H1 (cell line): Measurements from ENCODE around the gene OPHN1. TPM values are rescaled to one million over a fixed set of nuclear protein-coding genes. Genes with fewer than 3 reads are reported as not detected.

Experiments
- CTCF ChIA-PET: fragments of 300-600 bp; sonication (Branson Sonifier 250); formaldehyde crosslinking; loops from one replicate; lab custom pipeline; 2021; ENCODE audit not compliant: partially characterized antibody; lab: Charles Lee
- POLR2A ChIA-PET: fragments of 300-600 bp; sonication (Branson Sonifier 250); formaldehyde crosslinking; loops from one replicate; lab custom pipeline; 2021; ENCODE audit warnings: inconsistent platforms; ENCODE audit not compliant: partially characterized antibody; lab: Charles Lee
- DNase-seq, 2 experiments: peaks; one replicate each; pipeline versions ENCODE4 v3.0.0 to v3.0.0-alpha.2; 2010 to 2022; ENCODE audit warnings: low spot score in 2 of 2, low read depth in 1 of 2, mixed read lengths in 1 of 2
- FAIRE-seq: peaks from 2 replicates; lab custom pipeline; 2011; peaks lifted over from hg19 to GRCh38; lab: Jason Lieb, UNC
- H2AFZ ChIP-seq: 2 replicates; pipeline ENCODE4 v1.8.1; 2012; ENCODE audit warnings: low read length, inconsistent platforms
- H2AK5ac ChIP-seq: 2 replicates; pipeline ENCODE4 v1.6.1; 2013; ENCODE audit warnings: low read depth, low read length
- H2BK120ac ChIP-seq: replicated peaks from 2 replicates; pipeline ENCODE3; 2013; ENCODE audit warnings: low read depth, low read length, inconsistent platforms
- H2BK12ac ChIP-seq: 2 replicates; pipeline ENCODE4 v1.6.1; 2013; ENCODE audit warnings: low read depth, low read length
- H2BK15ac ChIP-seq: 2 replicates; pipeline ENCODE4 v1.6.1; 2013; ENCODE audit warnings: low read length
- H2BK20ac ChIP-seq: 2 replicates; pipeline ENCODE4 v1.6.1; 2013; ENCODE audit warnings: low read length
- H2BK5ac ChIP-seq: 2 replicates; pipeline ENCODE4 v1.6.1; 2013; ENCODE audit warnings: low read depth, low read length
- H3K14ac ChIP-seq: 2 replicates; pipeline ENCODE4 v1.6.1; 2013; ENCODE audit warnings: inconsistent platforms; ENCODE audit not compliant: insufficient read length
- H3K18ac ChIP-seq: 2 replicates; pipeline ENCODE4 v1.6.1; 2013; ENCODE audit warnings: low read length; ENCODE audit errors: extremely low read depth
- H3K23ac ChIP-seq: 2 replicates; pipeline ENCODE4 v1.6.1; 2013; ENCODE audit warnings: inconsistent platforms; ENCODE audit not compliant: insufficient read length
- H3K23me2 ChIP-seq: 2 replicates; pipeline ENCODE4 v1.6.1; 2013; ENCODE audit warnings: low read depth, low read length
- H3K27ac ChIP-seq: 2 replicates; pipeline ENCODE4 v1.6.1; 2011; ENCODE audit warnings: low read depth, low read length, inconsistent platforms
- H3K27me3 ChIP-seq, 4 experiments: replicated peaks in 1 of 4; 1 replicate in 1 of 4; 2 replicates in 3 of 4; pipeline versions ENCODE4 v1.6.1 to v1.8.1; 2011 to 2013; ENCODE audit warnings: low read length in 3 of 4, mild to moderate bottlenecking in 3 of 4, inconsistent platforms in 2 of 4, mixed read lengths in 2 of 4, moderate library complexity in 1 of 4; ENCODE audit not compliant: control insufficient read depth in 3 of 4, insufficient read depth in 3 of 4; ENCODE audit errors: extremely low read depth in 1 of 4
- H3K36me3 ChIP-seq, 4 experiments: 2 replicates each; pipeline versions ENCODE4 v1.6.1 to v1.8.1; 2011 to 2013; ENCODE audit warnings: mild to moderate bottlenecking in 4 of 4, low read length in 3 of 4, moderate library complexity in 2 of 4, control low read depth in 1 of 4, inconsistent platforms in 1 of 4; ENCODE audit not compliant: insufficient read depth in 4 of 4, control insufficient read depth in 2 of 4
- H3K4ac ChIP-seq: replicated peaks from 2 replicates; pipeline ENCODE3; 2013; ENCODE audit warnings: low read length, low read depth, mixed read lengths, inconsistent platforms; ENCODE audit not compliant: insufficient read length
- H3K4me1 ChIP-seq, 4 experiments: replicated peaks in 1 of 4; 1 replicate in 1 of 4; 2 replicates in 3 of 4; pipeline versions ENCODE4 v1.6.1 to v1.8.1; 2011 to 2013; ENCODE audit warnings: low read length in 3 of 4, inconsistent platforms in 2 of 4, mixed read lengths in 1 of 4; ENCODE audit not compliant: insufficient read depth in 4 of 4, control insufficient read depth in 3 of 4
- H3K4me2 ChIP-seq, 2 experiments: 2 replicates each; pipeline versions ENCODE4 v1.6.1 to v1.8.1; 2011 to 2013; ENCODE audit warnings: low read depth in 2 of 2, low read length in 2 of 2, control low read depth in 1 of 2, inconsistent platforms in 1 of 2, mild to moderate bottlenecking in 1 of 2; ENCODE audit not compliant: insufficient read depth in 1 of 2
- H3K4me3 ChIP-seq, 4 experiments: fragments of 200-600, 300-600 bp in 1 of 4; sonication (generic), shearing (Covaris generic), sonication (Bioruptor Twin) in 1 of 4; 2 replicates each; pipeline versions ENCODE4 v1.5.1 to v1.8.1; 2011 to 2016; ENCODE audit warnings: low read length in 4 of 4, low read depth in 3 of 4, control low read depth in 2 of 4, inconsistent platforms in 2 of 4, mild to moderate bottlenecking in 2 of 4, mixed read lengths in 1 of 4, moderate library complexity in 1 of 4; ENCODE audit not compliant: insufficient read depth in 2 of 4; ENCODE audit errors: extremely low read depth in 1 of 4
- H3K56ac ChIP-seq: replicated peaks from 2 replicates; pipeline ENCODE3; 2013; ENCODE audit warnings: low read depth, mild to moderate bottlenecking, mixed read lengths, low read length, inconsistent platforms; ENCODE audit not compliant: insufficient read length
- H3K79me1 ChIP-seq: 2 replicates; pipeline ENCODE4 v1.6.1; 2013; ENCODE audit warnings: low read depth, low read length, control low read depth
- H3K79me2 ChIP-seq, 2 experiments: 2 replicates each; pipeline versions ENCODE4 v1.6.1 to v1.8.1; 2012 to 2013; ENCODE audit warnings: low read length in 2 of 2, mild to moderate bottlenecking in 2 of 2, inconsistent platforms in 1 of 2; ENCODE audit not compliant: insufficient read depth in 2 of 2, control insufficient read depth in 1 of 2
- H3K9ac ChIP-seq, 4 experiments: replicated peaks in 1 of 4; 1 replicate in 1 of 4; 2 replicates in 3 of 4; pipeline versions ENCODE4 v1.6.1 to v1.8.1; 2011 to 2013; ENCODE audit warnings: low read depth in 3 of 4, low read length in 3 of 4, control low read depth in 2 of 4, mild to moderate bottlenecking in 2 of 4, moderate library complexity in 2 of 4, inconsistent platforms in 1 of 4; ENCODE audit errors: extremely low read depth in 1 of 4
- H3K9me3 ChIP-seq, 2 experiments: 2 replicates each; pipeline versions ENCODE4 v1.6.1 to v1.8.1; 2012 to 2013; ENCODE audit warnings: mild to moderate bottlenecking in 2 of 2, moderate library complexity in 2 of 2, control low read depth in 1 of 2, inconsistent platforms in 1 of 2, low read depth in 1 of 2, low read length in 1 of 2, mixed read lengths in 1 of 2; ENCODE audit not compliant: insufficient read depth in 2 of 2
- H4K20me1 ChIP-seq, 2 experiments: replicated peaks in 1 of 2; 2 replicates each; pipeline versions ENCODE3 to v1.8.1; 2011 to 2013; ENCODE audit warnings: inconsistent platforms in 2 of 2, low read length in 2 of 2, mild to moderate bottlenecking in 1 of 2; ENCODE audit not compliant: insufficient read depth in 2 of 2, control insufficient read depth in 1 of 2
- H4K5ac ChIP-seq: 2 replicates; pipeline ENCODE4 v1.6.1; 2013; ENCODE audit warnings: low read length, low read depth, mixed read lengths, inconsistent platforms; ENCODE audit not compliant: insufficient read length
- H4K8ac ChIP-seq: 2 replicates; pipeline ENCODE4 v1.8.0; 2013; ENCODE audit warnings: mild to moderate bottlenecking, moderate library complexity, low read length, inconsistent platforms; ENCODE audit not compliant: insufficient read depth; ENCODE audit errors: extremely low read depth
- H4K91ac ChIP-seq: replicated peaks from 2 replicates; pipeline ENCODE3; 2013; ENCODE audit warnings: low read length, mixed read lengths, inconsistent platforms; ENCODE audit not compliant: insufficient read length
- CEBPB ChIP-seq: IDR thresholded peaks from 2 replicates; pipeline ENCODE4 v1.6.1; 2012; ENCODE audit warnings: low read depth, low read length
- FOSL1 ChIP-seq: IDR thresholded peaks from 2 replicates; pipeline ENCODE4 v1.6.1; 2011; ENCODE audit warnings: mild to moderate bottlenecking, low read depth, low read length, moderate library complexity; ENCODE audit not compliant: insufficient read depth
- POLR2A ChIP-seq, 2 experiments: IDR thresholded peaks; 1 replicate in 1 of 2; 2 replicates in 1 of 2; pipeline ENCODE4 v1.6.1; 2011; ENCODE audit warnings: low read depth in 2 of 2, low read length in 2 of 2, mild to moderate bottlenecking in 2 of 2; ENCODE audit errors: control extremely low read depth in 1 of 2
- WGBS, 2 experiments: shearing (Covaris generic) in 1 of 2; methylation state at CpG; one replicate each; pipeline versions ENCODE4 v1.1.6 to v1.1.7; 2013 to 2015; ENCODE audit warnings: low lambda C conversion rate in 2 of 2, mixed read lengths in 2 of 2, inconsistent platforms in 1 of 2, low coverage in 1 of 2, missing lambda C conversion rate in 1 of 2; ENCODE audit not compliant: insufficient replicate concordance in 2 of 2, insufficient coverage in 1 of 2, insufficient read length in 1 of 2; ENCODE audit errors: extremely low coverage in 1 of 2, missing lambda C conversion rate in 1 of 2; 5-methylcytosine and 5-hydroxymethylcytosine counted together
- polyA plus RNA-seq, 7 experiments: library from polyadenylated mRNA; depleted of rRNA in 3 of 7; stranded (reverse) in 5 of 7; unstranded in 2 of 7; fragments of >200 nt in 5 of 7; fragments of 200-250 nt in 2 of 7; gene quantifications; 1 replicate in 5 of 7; 2 replicates in 1 of 7; 4 replicates in 1 of 7; pipeline versions ENCODE4 v1.2.1 to v1.2.3, GENCODE V29; 2011 to 2013; ENCODE audit warnings: missing spikeins in 2 of 7, mixed read lengths in 2 of 7
- total RNA-seq: library from RNA; stranded (reverse); fragmentation: NEBNext Ultra II Directional; extraction: Animal tissue kit (Norgen Biotek cat#: 25700); gene quantifications from 2 replicates; pipeline ENCODE4 v1.2.1, GENCODE V29; 2021

The OPHN1 gene
- total and polyA plus RNA-seq, 2 of the 8 experiments (the other 6 are each of a cell fraction or from before 2014, with no cell fraction given), result 1.2 to 3.5 TPM

DNA sequence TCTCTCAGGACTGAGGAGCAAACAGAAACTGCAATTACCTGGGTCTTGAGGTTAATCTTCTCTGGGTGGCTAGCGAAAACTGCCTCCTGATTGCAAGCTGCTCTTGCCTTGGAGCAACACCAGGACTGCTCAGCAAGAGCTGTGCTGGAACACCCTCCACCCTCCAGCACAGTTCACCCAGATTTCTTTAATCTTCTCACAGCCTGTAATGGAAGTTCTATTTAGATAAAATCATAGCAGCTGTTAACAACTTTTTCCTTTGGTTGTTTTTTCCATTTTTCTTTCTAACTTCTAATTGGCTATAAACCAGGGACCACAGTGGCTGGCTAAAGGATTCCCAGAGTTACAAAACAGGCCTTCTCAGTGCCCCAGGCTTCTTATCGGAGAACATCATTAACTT is 36.3 kb downstream of the OPHN1 start:
- H3K9me3 ChIP-seq, result no peaks in the 10 kb centered on the region
- H2AFZ ChIP-seq, result no peak overlapping the region
- DNase-seq (no peak), FAIRE-seq (no peak)
- no peak overlapping the region for H4K8ac ChIP-seq
- H3K56ac ChIP-seq, result no peak overlapping the region
- no peak overlapping the region for H3K27ac ChIP-seq
- no peaks in the 10 kb centered on the region for H3K79me2 ChIP-seq
- H3K14ac ChIP-seq, result no peak overlapping the region
- H3K4me1 ChIP-seq, result no peaks in the 10 kb centered on the region
- no peak overlapping the region for H2BK120ac ChIP-seq
- H3K4me2 ChIP-seq, result no peak overlapping the region
- H2BK15ac ChIP-seq, result no peak overlapping the region
- WGBS, 2 experiments, result 100% methylated on average over 2 of the region's 2 CpGs; no CpG with 5 or more reads in 1 of the 2 experiments
- H2BK12ac ChIP-seq, result no peak overlapping the region
- CTCF ChIA-PET, result interaction anchor here (0.6 kb wide), 1 partner anchor 159 kb away, joined by 4 read pairs; no protein-coding TSS in a partner anchor
- no peak overlapping the region for H2BK5ac ChIP-seq
- no peak overlapping the region for H2AK5ac ChIP-seq
- H4K5ac ChIP-seq, result no peak overlapping the region
- no peak overlapping the region for H3K18ac ChIP-seq
- H3K23ac ChIP-seq, result no peak overlapping the region
- H3K9ac ChIP-seq, result no peak overlapping the region
- no peak overlapping the region for H4K91ac ChIP-seq
- no peaks in the 10 kb centered on the region for H3K27me3 ChIP-seq
- H3K36me3 ChIP-seq, result no peaks in the 10 kb centered on the region
- no peak overlapping the region for H3K4ac ChIP-seq
- H3K4me3 ChIP-seq, result no peak overlapping the region
- H4K20me1 ChIP-seq, result no peaks in the 10 kb centered on the region
- H3K23me2 ChIP-seq, result no peaks in the 10 kb centered on the region
- H2BK20ac ChIP-seq, result no peak overlapping the region
- POLR2A ChIA-PET, result no interaction called here
- TF ChIP-seq POLR2A (IDR thresholded peaks at IDR 0.05; ENCODE audit: control extremely low read depth in 1 of 2, low read depth in 2 of 2, low read length in 2 of 2), result no peak
- TF ChIP-seq CEBPB, result no peak
- TF ChIP-seq FOSL1, result no peak
- H3K79me1 ChIP-seq, result no peaks in the 10 kb centered on the region
